H9 (cell line): ENCODE data around the gene BYSL. TPM values are rescaled to one million over a fixed set of nuclear protein-coding genes. Genes with fewer than 3 reads are reported as not detected.

Experiments
- DNase-seq: peaks from one replicate; pipeline ENCODE4 v3.0.0-alpha.2; 2017
- H2AFZ ChIP-seq: one replicate; pipeline ENCODE4 v1.6.1; 2013; ENCODE audit warnings: mild to moderate bottlenecking, low read length, control low read depth, moderate library complexity
- H2AK5ac ChIP-seq: 2 replicates; pipeline ENCODE4 v1.6.1; 2013; ENCODE audit warnings: low read length, control low read depth, mixed read lengths; ENCODE audit not compliant: insufficient read length
- H2BK120ac ChIP-seq: one replicate; pipeline ENCODE4 v1.6.1; 2013; ENCODE audit warnings: low read depth, mild to moderate bottlenecking, low read length, control low read depth, inconsistent platforms; ENCODE audit not compliant: poor library complexity, severe bottlenecking
- H2BK12ac ChIP-seq: 2 replicates; pipeline ENCODE4 v1.6.1; 2013; ENCODE audit warnings: low read length, control low read depth, mixed read lengths, low read depth; ENCODE audit not compliant: insufficient read length
- H2BK15ac ChIP-seq: 2 replicates; pipeline ENCODE4 v1.6.1; 2013; ENCODE audit warnings: low read depth, low read length, control low read depth
- H2BK20ac ChIP-seq: one replicate; pipeline ENCODE4 v1.6.1; 2013; ENCODE audit warnings: low read depth, mild to moderate bottlenecking, low read length, control low read depth, inconsistent platforms; ENCODE audit not compliant: poor library complexity, severe bottlenecking
- H2BK5ac ChIP-seq: 2 replicates; pipeline ENCODE4 v1.6.1; 2013; ENCODE audit warnings: low read length, control low read depth, mixed read lengths; ENCODE audit not compliant: insufficient read length
- H3K14ac ChIP-seq: 2 replicates; pipeline ENCODE4 v1.6.1; 2013; ENCODE audit warnings: low read length, control low read depth; ENCODE audit not compliant: insufficient read depth
- H3K18ac ChIP-seq: 2 replicates; pipeline ENCODE4 v1.6.1; 2013; ENCODE audit warnings: low read depth, mild to moderate bottlenecking, mixed read lengths, low read length, control low read depth; ENCODE audit not compliant: insufficient read length
- H3K23ac ChIP-seq: 2 replicates; pipeline ENCODE4 v1.6.1; 2013; ENCODE audit warnings: low read length, control low read depth, mixed read lengths, low read depth; ENCODE audit not compliant: insufficient read length
- H3K23me2 ChIP-seq: 2 replicates; pipeline ENCODE4 v1.6.1; 2013; ENCODE audit warnings: low read depth, mild to moderate bottlenecking, mixed read lengths, low read length, control low read depth; ENCODE audit not compliant: insufficient read length, poor library complexity, severe bottlenecking
- H3K27ac ChIP-seq: 2 replicates; pipeline ENCODE4 v1.5.1; 2013; ENCODE audit warnings: low read length, control low read depth, mixed read lengths, low read depth; ENCODE audit not compliant: insufficient read length
- H3K27me3 ChIP-seq: 2 replicates; pipeline ENCODE4 v1.6.1; 2013; ENCODE audit warnings: low read length, control low read depth, inconsistent platforms; ENCODE audit not compliant: insufficient read depth
- H3K4ac ChIP-seq: 2 replicates; pipeline ENCODE4 v1.6.1; 2013; ENCODE audit warnings: low read depth, mild to moderate bottlenecking, control low read depth, inconsistent platforms, low read length, moderate library complexity
- H3K4me1 ChIP-seq: 2 replicates; pipeline ENCODE4 v1.6.1; 2013; ENCODE audit warnings: low read length, control low read depth, inconsistent platforms; ENCODE audit not compliant: insufficient read depth
- H3K4me2 ChIP-seq: 2 replicates; pipeline ENCODE4 v1.6.1; 2013; ENCODE audit warnings: low read length, control low read depth, mixed read lengths; ENCODE audit not compliant: insufficient read length, insufficient read depth
- H3K56ac ChIP-seq: 2 replicates; pipeline ENCODE4 v1.6.1; 2013; ENCODE audit warnings: low read depth, mild to moderate bottlenecking, mixed read lengths, low read length, control low read depth; ENCODE audit not compliant: insufficient read length
- H3K79me1 ChIP-seq: 2 replicates; pipeline ENCODE4 v1.6.1; 2013; ENCODE audit warnings: low read depth, mild to moderate bottlenecking, moderate library complexity, low read length, control low read depth, inconsistent platforms; ENCODE audit not compliant: insufficient read depth, poor library complexity, severe bottlenecking
- H3K79me2 ChIP-seq: 2 replicates; pipeline ENCODE4 v1.6.1; 2013; ENCODE audit warnings: low read length, control low read depth, inconsistent platforms; ENCODE audit not compliant: insufficient read depth
- H3K9ac ChIP-seq: 2 replicates; pipeline ENCODE4 v1.6.1; 2013; ENCODE audit warnings: low read length, control low read depth, mixed read lengths; ENCODE audit not compliant: insufficient read length; ENCODE audit errors: extremely low read depth
- H3K9me3 ChIP-seq: one replicate; pipeline ENCODE4 v1.6.1; 2013; ENCODE audit warnings: low read depth, low read length, inconsistent platforms; ENCODE audit not compliant: control insufficient read depth
- H3T11ph ChIP-seq: one replicate; pipeline ENCODE4 v1.6.1; 2013; ENCODE audit warnings: mild to moderate bottlenecking, low read length, control low read depth, inconsistent platforms
- H4K20me1 ChIP-seq: one replicate; pipeline ENCODE4 v1.6.1; 2013; ENCODE audit not compliant: control insufficient read depth, insufficient read length, insufficient read depth
- H4K5ac ChIP-seq: 2 replicates; pipeline ENCODE4 v1.6.1; 2013; ENCODE audit warnings: low read depth, mild to moderate bottlenecking, mixed read lengths, low read length, control low read depth; ENCODE audit not compliant: insufficient read length
- H4K8ac ChIP-seq: replicated peaks from 2 replicates; pipeline ENCODE4 v1.6.1; 2013; ENCODE audit warnings: low read length, control low read depth, mixed read lengths, low read depth; ENCODE audit not compliant: insufficient read length
- H4K91ac ChIP-seq: 2 replicates; pipeline ENCODE4 v1.6.1; 2013; ENCODE audit warnings: low read depth, mild to moderate bottlenecking, moderate library complexity, mixed read lengths, low read length, control low read depth; ENCODE audit not compliant: insufficient read length
- H3K27ac Mint-ChIP-seq, 3 experiments: 2 replicates in 2 of 3; 3 replicates in 1 of 3; pipeline ENCODE4 v1.8.0; 2020 to 2021; ENCODE audit warnings: mixed read lengths in 3 of 3, mild to moderate bottlenecking in 1 of 3, moderate library complexity in 1 of 3
- H3K27me3 Mint-ChIP-seq: 2 replicates; pipeline ENCODE4 v1.8.0; 2021; ENCODE audit warnings: low read depth, mild to moderate bottlenecking, moderate library complexity, mixed read lengths
- H3K36me3 Mint-ChIP-seq, 3 experiments: 2 replicates in 2 of 3; 3 replicates in 1 of 3; pipeline ENCODE4 v1.8.0; 2020 to 2021; ENCODE audit warnings: low read depth in 3 of 3, mixed read lengths in 3 of 3; ENCODE audit not compliant: insufficient read depth in 1 of 3
- H3K4me1 Mint-ChIP-seq, 2 experiments: 2 replicates each; pipeline ENCODE4 v1.8.0; 2020; ENCODE audit warnings: mixed read lengths in 2 of 2
- H3K4me3 Mint-ChIP-seq, 2 experiments: 2 replicates in 1 of 2; 3 replicates in 1 of 2; pipeline ENCODE4 v1.8.0; 2020 to 2021; ENCODE audit warnings: mild to moderate bottlenecking in 2 of 2, mixed read lengths in 2 of 2, moderate library complexity in 1 of 2
- H3K9me3 Mint-ChIP-seq, 2 experiments: 2 replicates in 1 of 2; 3 replicates in 1 of 2; pipeline ENCODE4 v1.8.0; 2020; ENCODE audit warnings: mild to moderate bottlenecking in 2 of 2, mixed read lengths in 2 of 2, moderate library complexity in 1 of 2
- CTCF ChIP-seq: fragments of 200-600 bp; sonication (generic); conservative IDR thresholded peaks from 3 replicates; pipeline ENCODE4 v1.8.0; 2021; ENCODE audit warnings: antibody characterized with exemption, mild to moderate bottlenecking
- WGBS: extraction: QIAGEN DNeasy Blood & Tissue Kit; methylation state at CpG from one replicate; pipeline ENCODE4 v1.1.7; 2013; ENCODE audit warnings: missing lambda C conversion rate, low lambda C conversion rate, mixed read lengths; ENCODE audit not compliant: insufficient read length; ENCODE audit errors: extremely low coverage; 5-methylcytosine and 5-hydroxymethylcytosine counted together
- total RNA-seq: library from RNA; stranded (reverse); gene quantifications from 2 replicates; pipeline ENCODE4 v1.2.1, GENCODE V29; 2021

BYSL gene
- total RNA-seq, 1 experiment from 2014 or later = 71.1 TPM

GRCh38 chr6:41937472-41937860, 16.2 kb downstream of the BYSL start:
- no peak overlapping the region for H3K4ac ChIP-seq
- Mint-ChIP-seq H3K27me3 (peaks cover 5% of the 10 kb centered on the region), H3K9me3 (no peaks in the 10 kb centered on the region), H3K27ac (no peak overlapping the region), H3K4me3 (peak overlapping the region in 1 of 2 experiments; percentile 20; a peak in 2 of 5 replicates), H3K4me1 (peaks cover 31 to 38% of the 10 kb centered on the region in 2 experiments), H3K36me3 (peaks cover 16 to 44% (median 27%) of the 10 kb centered on the region in 3 experiments)
- H3K56ac ChIP-seq = no peak overlapping the region
- no peak overlapping the region for H3T11ph ChIP-seq
- no peak overlapping the region for H3K18ac ChIP-seq
- no peaks in the 10 kb centered on the region for H3K9me3 ChIP-seq
- H3K79me2 ChIP-seq = no peaks in the 10 kb centered on the region
- TF ChIP-seq CTCF = no peak
- H4K20me1 ChIP-seq = peaks cover 3% of the 10 kb centered on the region
- H4K5ac ChIP-seq = no peak overlapping the region
- no CpG with 5 or more reads among the region's 2 CpGs for WGBS
- DNase-seq = no peak
- H3K23me2 ChIP-seq = peaks cover 7% of the 10 kb centered on the region
- no peak overlapping the region for H4K8ac ChIP-seq
- H2BK120ac ChIP-seq = no peak overlapping the region
- no peak overlapping the region for H2AK5ac ChIP-seq
- no peak overlapping the region for H2AFZ ChIP-seq
- H2BK12ac ChIP-seq = no peak overlapping the region
- no peak overlapping the region for H3K23ac ChIP-seq
- H3K9ac ChIP-seq = no peak overlapping the region
- H2BK15ac ChIP-seq = no peak overlapping the region
- no peak overlapping the region for H4K91ac ChIP-seq
- no peaks in the 10 kb centered on the region for H3K27me3 ChIP-seq
- H3K4me2 ChIP-seq = no peak overlapping the region
- peaks cover 16% of the 10 kb centered on the region; the same call in 1 of the 2 replicates for H3K4me1 ChIP-seq
- H3K79me1 ChIP-seq = no peaks in the 10 kb centered on the region
- H3K14ac ChIP-seq = no peak overlapping the region
- no peak overlapping the region for H3K27ac ChIP-seq
- no peak overlapping the region for H2BK5ac ChIP-seq
- H2BK20ac ChIP-seq = no peak overlapping the region
